Kidney epithelial cell (primary cell): ENCODE measurements around the gene VAV2. TPM values are rescaled to one million over a fixed set of nuclear protein-coding genes. Genes with fewer than 3 reads are reported as not detected.

ENCODE experiments used
- DNase-seq: peaks from one replicate; pipeline ENCODE4 v3.0.0-alpha.2; 2010; ENCODE audit warnings: low read depth
- H3K27me3 ChIP-seq: 2 replicates; pipeline ENCODE4 v1.6.0; 2011; ENCODE audit warnings: low read length; ENCODE audit not compliant: control insufficient read depth, insufficient read depth
- H3K36me3 ChIP-seq: 2 replicates; pipeline ENCODE4 v1.5.1; 2011; ENCODE audit warnings: low read length; ENCODE audit not compliant: control insufficient read depth, insufficient read depth
- H3K4me3 ChIP-seq: 2 replicates; pipeline ENCODE4 v1.5.1; 2011; ENCODE audit warnings: low read depth, mild to moderate bottlenecking, control low read depth, low read length
- total RNA-seq: library from RNA; depleted of rRNA; stranded (reverse); fragments of >200 nt; gene quantifications from 2 replicates; pipeline ENCODE4 v1.2.3, GENCODE V29; 2015
- TF ChIP-seq, protein P1 (sequence below): IDR thresholded peaks from 2 replicates; pipeline ENCODE4 v1.5.1; 2011; ENCODE audit warnings: mild to moderate bottlenecking, moderate library complexity, low read length, control low read depth, inconsistent platforms; ENCODE audit not compliant: insufficient read depth, poor library complexity, severe bottlenecking

Gene VAV2
- total RNA-seq, 1 donor from 2014 or later, result 37.8 TPM

DNA sequence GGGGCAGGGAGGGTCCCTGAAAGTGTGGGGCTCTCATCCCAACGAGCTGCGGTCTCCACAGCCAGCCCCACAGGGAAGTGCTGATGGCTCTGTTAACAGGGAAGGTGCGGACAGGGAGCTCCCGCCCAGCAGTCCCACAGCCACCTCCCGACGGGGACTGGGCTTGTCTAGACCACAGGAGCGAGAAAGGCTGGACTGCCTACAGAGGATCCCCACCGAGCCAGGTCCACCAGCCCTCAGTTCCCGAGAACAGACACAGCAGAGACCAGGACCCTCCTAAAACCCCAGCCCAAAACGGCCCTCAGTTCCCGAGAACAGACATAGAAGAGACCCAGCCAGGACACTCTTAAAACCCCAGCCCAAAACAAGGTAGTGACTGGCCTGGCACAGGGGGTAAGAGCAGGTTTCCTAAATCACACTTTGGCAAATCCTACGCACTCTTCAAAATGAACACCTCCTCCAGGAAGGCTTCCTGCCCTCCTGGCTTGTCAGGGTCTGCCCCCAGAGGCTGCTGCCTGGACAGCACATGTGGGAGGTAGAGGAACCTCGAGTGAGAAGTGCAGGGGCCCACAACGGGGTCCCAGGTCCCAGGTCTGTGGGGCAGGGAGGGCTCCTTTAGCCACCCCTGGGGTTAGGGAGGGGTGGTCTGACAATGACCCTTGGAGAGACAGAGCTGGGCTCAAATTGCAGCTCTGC lies 167.9 kb downstream of the VAV2 start:
- no peak for DNase-seq
- TF ChIP-seq, protein P1, sequence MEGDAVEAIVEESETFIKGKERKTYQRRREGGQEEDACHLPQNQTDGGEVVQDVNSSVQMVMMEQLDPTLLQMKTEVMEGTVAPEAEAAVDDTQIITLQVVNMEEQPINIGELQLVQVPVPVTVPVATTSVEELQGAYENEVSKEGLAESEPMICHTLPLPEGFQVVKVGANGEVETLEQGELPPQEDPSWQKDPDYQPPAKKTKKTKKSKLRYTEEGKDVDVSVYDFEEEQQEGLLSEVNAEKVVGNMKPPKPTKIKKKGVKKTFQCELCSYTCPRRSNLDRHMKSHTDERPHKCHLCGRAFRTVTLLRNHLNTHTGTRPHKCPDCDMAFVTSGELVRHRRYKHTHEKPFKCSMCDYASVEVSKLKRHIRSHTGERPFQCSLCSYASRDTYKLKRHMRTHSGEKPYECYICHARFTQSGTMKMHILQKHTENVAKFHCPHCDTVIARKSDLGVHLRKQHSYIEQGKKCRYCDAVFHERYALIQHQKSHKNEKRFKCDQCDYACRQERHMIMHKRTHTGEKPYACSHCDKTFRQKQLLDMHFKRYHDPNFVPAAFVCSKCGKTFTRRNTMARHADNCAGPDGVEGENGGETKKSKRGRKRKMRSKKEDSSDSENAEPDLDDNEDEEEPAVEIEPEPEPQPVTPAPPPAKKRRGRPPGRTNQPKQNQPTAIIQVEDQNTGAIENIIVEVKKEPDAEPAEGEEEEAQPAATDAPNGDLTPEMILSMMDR, result no peak
- Histone ChIP-seq H3K4me3 (no peak overlapping the region), H3K27me3 (no peaks in the 10 kb centered on the region), H3K36me3 (no peaks in the 10 kb centered on the region)

DNA sequence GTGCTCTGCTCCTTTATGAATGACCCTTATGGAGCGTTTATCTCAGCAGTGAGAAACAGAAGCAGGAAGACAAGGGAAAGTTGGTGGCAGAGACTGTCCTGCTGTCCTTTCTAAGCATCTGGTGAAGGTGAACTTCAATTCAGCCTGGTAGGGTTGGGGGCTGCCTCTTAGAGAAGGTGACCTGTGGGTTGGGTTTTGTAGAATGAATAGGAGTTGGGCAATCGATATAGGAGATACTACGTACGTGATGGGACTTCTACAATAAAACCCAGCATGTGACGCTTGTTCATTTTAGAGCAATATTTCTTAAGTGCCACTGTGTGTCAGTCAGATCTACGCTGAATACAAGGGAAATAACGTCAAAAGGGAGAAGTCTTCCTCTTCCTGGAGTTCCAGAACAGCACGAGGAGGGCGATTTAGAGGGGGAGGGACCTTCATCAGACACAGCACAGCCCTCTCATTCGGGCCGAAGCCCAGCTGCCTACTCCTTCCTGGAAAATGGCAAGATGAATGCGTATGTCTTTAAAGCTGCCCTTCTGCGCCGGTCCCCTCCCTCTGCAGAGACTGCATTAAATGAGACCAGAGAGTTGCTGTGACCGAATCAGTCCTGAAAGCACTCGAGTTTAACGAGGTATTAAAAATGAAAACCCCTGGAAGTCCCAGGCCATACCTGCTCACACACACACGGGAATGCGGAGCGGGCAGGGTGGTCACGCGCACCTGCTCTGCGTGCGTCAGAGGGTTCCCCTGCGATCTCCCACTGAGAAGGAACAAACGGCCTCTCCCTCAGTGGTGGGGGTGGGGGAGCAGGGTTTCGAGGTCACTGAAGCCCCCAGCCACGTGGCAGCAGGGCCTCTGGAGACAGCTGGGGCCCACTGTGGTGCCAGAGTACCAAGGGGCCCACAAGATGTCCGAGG lies 168.7 kb downstream of the VAV2 start:
- TF ChIP-seq, protein P1, result no peak
- DNase-seq, result no peak
- H3K27me3 ChIP-seq, result no peaks in the 10 kb centered on the region
- H3K36me3 ChIP-seq, result no peaks in the 10 kb centered on the region
- no peak overlapping the region for H3K4me3 ChIP-seq

DNA sequence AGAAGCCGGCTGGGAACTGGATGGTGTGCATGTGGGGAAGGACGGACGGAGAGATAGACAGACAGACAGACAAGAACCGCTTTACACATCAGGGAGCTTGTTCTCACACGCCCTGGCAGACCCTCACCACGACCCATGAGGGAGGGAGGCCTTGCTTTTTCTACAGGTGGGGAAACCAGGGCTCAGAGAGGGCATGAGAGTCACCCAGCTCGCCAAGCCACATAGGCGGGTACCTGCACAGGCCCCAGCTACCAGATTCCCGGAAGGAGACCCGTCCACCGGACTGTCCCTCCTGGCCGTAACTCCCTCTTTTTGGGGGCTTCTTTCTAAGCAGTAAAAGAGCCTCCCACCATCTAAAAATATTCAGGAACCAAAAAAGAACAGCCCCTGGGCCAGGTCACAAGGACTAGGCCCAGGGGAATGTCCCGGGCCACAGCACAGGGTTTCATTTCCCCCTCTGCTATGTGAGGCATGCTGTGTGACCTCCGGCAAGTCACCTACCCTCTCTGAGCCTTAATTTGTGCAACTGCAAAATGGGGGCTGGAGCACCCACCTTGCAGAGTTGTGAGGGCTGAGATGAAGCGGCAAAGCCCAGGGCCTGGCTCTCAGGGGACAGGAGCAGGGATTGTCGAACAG lies 169.6 kb downstream of the VAV2 start:
- DNase-seq, result no peak
- TF ChIP-seq, protein P1, result no peak
- Histone ChIP-seq H3K4me3 (no peak overlapping the region), H3K36me3 (no peaks in the 10 kb centered on the region), H3K27me3 (no peaks in the 10 kb centered on the region)

DNA sequence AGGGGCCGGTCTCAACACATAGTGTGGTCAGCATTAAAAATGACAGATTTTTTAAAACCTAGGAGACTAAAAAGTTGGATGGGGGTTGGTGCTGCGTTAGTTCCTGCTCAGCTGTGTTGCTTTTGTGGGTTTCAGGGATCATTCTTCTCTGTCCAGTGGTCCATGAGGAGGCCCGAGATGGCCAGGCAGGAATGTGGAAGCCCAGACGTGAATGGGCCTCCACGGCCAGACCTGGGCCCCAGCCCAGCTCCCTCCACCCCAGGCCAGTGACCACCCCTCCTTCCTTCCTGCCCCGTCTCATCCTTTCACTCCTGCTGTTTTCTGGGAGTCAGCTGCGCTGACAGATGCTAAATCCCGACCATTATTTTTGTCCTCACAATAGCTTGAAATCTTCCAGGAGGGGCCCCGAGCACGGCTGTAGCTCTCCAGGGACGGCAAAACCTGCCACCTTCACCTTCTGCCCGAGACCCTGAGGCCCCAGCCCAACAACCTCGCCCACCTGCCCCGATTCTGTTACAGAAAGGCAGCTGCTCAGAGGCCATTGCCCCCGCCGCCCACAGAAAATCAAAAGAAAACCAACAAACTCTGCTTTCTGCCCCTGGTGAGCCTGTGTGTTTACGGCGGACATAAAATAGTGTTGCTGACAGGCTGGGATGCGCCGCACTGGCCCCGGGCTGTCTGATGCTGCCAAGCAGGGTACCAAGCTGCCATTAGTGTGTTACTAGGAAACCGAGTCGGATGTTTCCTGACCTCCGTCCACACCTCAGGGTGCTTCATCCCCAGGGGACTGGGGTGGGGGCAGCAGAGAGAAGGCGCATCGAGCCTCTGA lies 170.3 kb downstream of the VAV2 start:
- TF ChIP-seq, protein P1, result no peak
- no peak overlapping the region for H3K4me3 ChIP-seq
- no peak for DNase-seq
- H3K27me3 ChIP-seq, result no peaks in the 10 kb centered on the region
- H3K36me3 ChIP-seq, result no peaks in the 10 kb centered on the region

DNA sequence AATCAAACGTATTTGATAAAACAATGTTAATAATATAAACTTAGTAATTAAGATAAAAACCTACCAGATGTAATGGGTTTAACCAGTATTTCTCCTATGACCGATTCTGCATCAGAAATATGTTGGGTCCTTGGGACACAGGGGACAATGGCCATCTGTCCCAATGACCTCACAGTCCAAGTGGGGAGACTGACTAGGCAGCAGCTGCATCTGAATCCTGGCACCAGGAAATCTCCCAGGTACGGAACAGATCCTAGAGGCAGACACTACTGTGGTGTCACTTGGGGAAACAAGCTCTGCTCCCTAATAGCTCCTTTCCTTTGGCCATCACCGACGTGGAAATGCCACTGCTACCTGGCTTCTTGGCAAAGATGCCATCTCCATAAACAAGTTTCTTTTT lies 172.2 kb downstream of the VAV2 start:
- TF ChIP-seq, protein P1, result no peak
- H3K36me3 ChIP-seq, result no peaks in the 10 kb centered on the region
- DNase-seq, result no peak

More for the DNA sequence above, 172.2 kb downstream of the VAV2 start:
- Histone ChIP-seq H3K27me3 (no peaks in the 10 kb centered on the region), H3K4me3 (no peak overlapping the region)
